ENCODE results near the gene DACT2. TPM values are rescaled to one million over a fixed set of nuclear protein-coding genes. Genes with fewer than 3 reads are reported as not detected.

The DACT2 gene
- total and polyA plus RNA-seq, 10 of the 15 experiments (the other 5 are each of a cell fraction or from before 2014, with no cell fraction given) = not detected

GRCh38 chr6:168305096-168305749, 14.4 kb downstream of the DACT2 start:
- H3K36me3 ChIP-seq (ENCODE audit: control insufficient read depth in 2 of 2, insufficient read depth in 2 of 2, low read length in 1 of 2) = no peaks in the 10 kb centered on the region
- ATAC-seq = no peak
- no peak for FAIRE-seq
- H2AFZ ChIP-seq (ENCODE audit: control insufficient read depth, low read depth, low read length) = no peak overlapping the region
- ChIA-PET RAD21 (ENCODE audit: unreplicated experiment) (no interaction called here), CTCF (no interaction called here), SMC1A (ENCODE audit: uncharacterized antibody, unreplicated experiment) (no interaction called here), POLR2A (no interaction called here)
- intact Hi-C loops (cut with micrococcal nuclease; ENCODE audit: unreplicated experiment) (no loop called here), in situ Hi-C loops (cut with MboI) (no loop called here)
- no peaks in the 10 kb centered on the region for H3K9me3 ChIP-seq (replicated peaks; ENCODE audit: control insufficient read depth, insufficient read depth, low read length)
- 40% methylated on average over 20 of the region's 20 CpGs for WGBS (ENCODE audit: insufficient coverage, insufficient replicate concordance, low lambda C conversion rate, missing lambda C conversion rate)
- no peak overlapping the region for H3K9ac ChIP-seq (ENCODE audit: control insufficient read depth, insufficient read depth, low read length)
- no peaks in the 10 kb centered on the region for H3K79me2 ChIP-seq (ENCODE audit: control insufficient read depth, insufficient read depth, low read length)
- H4K20me1 ChIP-seq (ENCODE audit: control insufficient read depth, insufficient read depth) = no peaks in the 10 kb centered on the region
- H3K4me3 ChIP-seq = no peak overlapping the region
- TF ChIP-seq SKIL (IDR thresholded peaks at IDR 0.05; ENCODE audit: low read depth, poor library complexity, severe bottlenecking) = no peak
- no peak for DNase-seq (ENCODE audit: low read depth, low spot score)
- H3K4me1 ChIP-seq (ENCODE audit: control insufficient read depth, insufficient read depth, low read length) = no peaks in the 10 kb centered on the region
- no TSS peak for BruUV-seq (replicated peaks)
- H3K4me2 ChIP-seq (ENCODE audit: control insufficient read depth, insufficient read depth) = no peak overlapping the region
- H3K27me3 ChIP-seq (replicated peaks in 1 of 2; ENCODE audit: control insufficient read depth in 2 of 2, insufficient read depth in 2 of 2, low read length in 1 of 2) = no peaks in the 10 kb centered on the region
- H3K27ac ChIP-seq (ENCODE audit: control insufficient read depth, insufficient read depth) = no peak overlapping the region

- CTCF ChIA-PET = no interaction called here
- no peaks in the 10 kb centered on the region for H4K20me1 ChIP-seq (ENCODE audit: control insufficient read depth, insufficient read depth)
- intact Hi-C loops (cut with micrococcal nuclease; ENCODE audit: unreplicated experiment) = no loop called here
- BruUV-seq (replicated peaks) = no TSS peak
- no peak overlapping the region for H3K27ac ChIP-seq (ENCODE audit: control insufficient read depth, insufficient read depth)
- no peaks in the 10 kb centered on the region for H3K36me3 ChIP-seq (ENCODE audit: control insufficient read depth in 2 of 2, insufficient read depth in 2 of 2, low read length in 1 of 2)
- no peak overlapping the region for H3K4me3 ChIP-seq
- H3K4me2 ChIP-seq (ENCODE audit: control insufficient read depth, insufficient read depth) = no peak overlapping the region
- H3K4me1 ChIP-seq (ENCODE audit: control insufficient read depth, insufficient read depth, low read length) = no peaks in the 10 kb centered on the region
- POLR2A ChIA-PET = no interaction called here
- FAIRE-seq = no peak
- H3K27me3 ChIP-seq (replicated peaks in 1 of 2; ENCODE audit: control insufficient read depth in 2 of 2, insufficient read depth in 2 of 2, low read length in 1 of 2) = no peaks in the 10 kb centered on the region
- RAD21 ChIA-PET (ENCODE audit: unreplicated experiment) = no interaction called here
- no peaks in the 10 kb centered on the region for H3K79me2 ChIP-seq (ENCODE audit: control insufficient read depth, insufficient read depth, low read length)
- TF ChIP-seq PKNOX1 (IDR thresholded peaks at IDR 0.05) (no peak), USF2 (IDR thresholded peaks at IDR 0.05; ENCODE audit: borderline replicate concordance, low read depth, low read length) (no peak), HDGF (IDR thresholded peaks at IDR 0.05) (no peak), SMAD5 (IDR thresholded peaks at IDR 0.05; ENCODE audit: low read depth) (no peak)
- H3K9me3 ChIP-seq (replicated peaks; ENCODE audit: control insufficient read depth, insufficient read depth, low read length) = no peaks in the 10 kb centered on the region
- no peak overlapping the region for H2AFZ ChIP-seq (ENCODE audit: control insufficient read depth, low read depth, low read length)
- no peak for ATAC-seq
- H3K9ac ChIP-seq (ENCODE audit: control insufficient read depth, insufficient read depth, low read length) = no peak overlapping the region
- SMC1A ChIA-PET (ENCODE audit: uncharacterized antibody, unreplicated experiment) = no interaction called here
- DNase-seq (ENCODE audit: low read depth, low spot score) = no peak
- WGBS (ENCODE audit: insufficient coverage, insufficient replicate concordance, low lambda C conversion rate, missing lambda C conversion rate) = 58% methylated on average over 7 of the region's 7 CpGs
- in situ Hi-C loops (cut with MboI) = no loop called here
Observed at GRCh38 chr6:168304752-168305015, 14.9 kb downstream of the DACT2 start.
